HG02938 (cell line): Measurements from ENCODE around the gene WHRN.

Experiments used
- ATAC-seq: cut with Tn5 transposase; IDR thresholded peaks from one replicate; pipeline ENCODE4 v1.9.1; 2021; ENCODE audit warnings: mild to moderate bottlenecking, moderate library complexity; ENCODE audit not compliant: unreplicated experiment

The WHRN gene

GRCh38 chr9:114515528-114515927 is 10.3 kb upstream of the WHRN start:
- no peak for ATAC-seq

GRCh38 chr9:114513959-114514267 is 8.6 kb upstream of the WHRN start:
- no peak for ATAC-seq

DNA sequence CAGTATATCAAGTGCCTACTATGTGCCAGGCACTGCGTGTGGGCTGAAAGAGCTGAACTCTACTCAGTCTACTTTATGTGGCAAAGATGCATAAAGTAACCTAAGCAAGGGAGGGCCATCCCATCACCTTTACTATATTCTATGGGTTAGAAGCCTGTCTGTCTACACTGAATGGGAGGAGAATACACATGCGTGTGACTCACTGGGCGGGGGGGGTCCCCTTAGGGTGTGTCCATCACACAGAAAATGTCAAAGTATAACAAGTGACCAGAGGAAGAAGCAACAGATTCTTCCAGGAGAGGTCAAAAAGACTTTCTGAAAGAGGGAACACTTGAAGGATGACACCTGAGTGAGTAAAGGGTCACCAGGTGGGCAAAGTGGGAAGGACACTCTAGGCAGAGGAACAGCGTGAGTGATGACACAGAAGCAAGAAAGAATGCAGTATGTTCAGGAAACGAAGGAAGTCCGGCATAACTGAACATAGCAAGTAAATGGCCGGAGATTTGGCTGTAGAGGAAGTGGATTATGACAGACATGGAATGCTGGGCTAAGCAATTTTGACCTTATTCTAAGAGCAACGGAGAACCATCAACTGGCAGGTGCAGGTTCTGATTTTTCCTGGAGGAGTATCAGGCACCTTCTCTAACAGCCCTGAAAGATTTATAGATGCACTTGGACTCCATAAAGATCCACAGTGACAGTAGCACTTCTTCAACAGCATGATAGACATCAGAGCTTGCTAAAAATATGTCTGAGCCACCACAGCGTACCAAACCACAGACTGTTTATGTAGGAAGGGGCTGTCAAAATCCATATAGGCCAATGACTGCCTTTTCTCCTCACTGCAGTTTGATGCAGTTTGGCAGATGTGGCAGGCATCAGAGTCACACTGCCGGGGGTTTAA is 8.0 kb upstream of the WHRN start:
- no peak for ATAC-seq

DNA sequence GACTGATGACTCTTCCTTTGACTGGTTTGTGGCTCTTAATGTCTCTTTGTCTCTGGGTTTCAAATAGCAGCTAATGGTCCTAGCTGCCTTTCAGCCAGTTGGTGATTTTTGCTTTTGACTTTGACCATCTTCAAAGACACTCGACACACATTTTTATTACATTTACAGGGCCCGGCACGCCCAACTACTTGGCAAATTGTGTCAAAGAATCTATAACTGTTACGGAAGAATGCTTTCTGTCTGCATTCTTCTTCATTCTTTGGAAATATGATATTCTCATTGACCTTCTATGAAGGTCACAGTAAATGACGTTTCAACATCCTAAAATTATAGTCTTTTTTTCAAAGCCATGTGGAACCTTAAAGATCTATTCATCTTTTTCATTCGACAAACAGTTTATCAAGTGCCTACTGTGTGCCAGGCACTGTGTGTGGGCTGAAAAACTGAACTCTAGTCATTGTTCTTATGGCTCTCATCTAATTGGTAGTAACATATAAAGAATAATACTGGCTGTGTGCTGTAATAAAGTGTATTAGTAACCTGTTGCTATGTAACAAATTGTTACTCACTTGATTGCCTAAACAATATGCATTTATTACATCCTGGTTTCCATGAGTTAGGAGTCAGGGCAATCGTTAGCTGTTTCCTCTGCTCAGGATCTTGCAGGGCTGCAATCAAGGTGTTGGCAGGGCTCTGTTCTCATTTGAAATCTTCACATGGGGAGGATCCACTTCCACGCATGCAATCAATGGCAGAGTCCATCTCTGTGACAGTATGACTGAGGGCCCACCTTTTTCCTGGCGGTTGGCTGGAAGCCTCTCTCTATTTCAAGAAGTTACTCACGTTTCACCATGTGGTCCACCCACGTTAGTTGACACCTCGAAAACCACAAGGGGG is 7.0 kb upstream of the WHRN start:
- ATAC-seq = no peak

GRCh38 chr9:114507726-114508125 is 2.5 kb upstream of the WHRN start:
- ATAC-seq = no peak

GRCh38 chr9:114506082-114506390 is 763 bp upstream of the WHRN start:
- ATAC-seq = no peak

DNA sequence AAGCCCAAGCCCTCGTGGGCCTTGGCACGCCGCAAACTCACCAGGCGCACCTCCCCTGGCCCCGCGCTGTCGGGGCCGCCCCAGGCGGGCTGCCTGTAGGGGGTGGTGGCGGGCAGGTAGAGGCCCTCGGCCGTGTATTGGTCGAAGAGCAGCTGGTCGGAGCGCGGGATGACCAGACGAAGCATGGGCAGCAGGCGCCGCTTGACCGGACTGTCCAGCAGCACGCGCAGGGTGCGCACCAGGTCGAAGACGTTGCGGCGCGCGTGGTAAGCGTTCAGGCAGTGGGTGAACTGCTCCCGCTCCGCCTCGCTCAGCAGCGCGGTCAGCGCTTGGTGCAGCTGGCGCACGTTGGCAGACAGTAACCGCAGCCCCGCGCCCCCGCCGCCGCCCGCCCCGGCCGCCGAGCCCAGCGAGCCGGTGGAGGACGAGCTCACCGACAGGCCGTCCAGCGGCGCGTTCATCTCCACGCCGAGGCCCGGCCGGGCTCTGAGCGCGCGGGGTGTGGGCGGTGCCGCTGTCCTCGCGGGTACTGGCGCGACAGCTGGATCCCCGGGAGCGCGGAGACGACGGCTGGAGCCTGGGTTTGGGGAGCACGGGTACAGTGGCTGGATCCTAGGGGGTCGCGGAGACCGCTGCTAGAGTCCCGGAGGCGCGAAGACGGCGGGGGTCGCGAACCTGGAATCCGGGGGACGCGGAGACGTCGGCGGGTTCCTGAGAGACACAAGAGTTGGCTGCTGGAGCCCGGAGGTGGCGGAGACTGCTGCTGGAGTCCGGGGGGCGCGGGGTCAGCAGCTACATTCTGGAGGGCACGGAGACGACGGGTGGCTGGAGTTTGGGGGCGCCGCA is 709 bp downstream of the WHRN start:
- no peak for ATAC-seq

DNA sequence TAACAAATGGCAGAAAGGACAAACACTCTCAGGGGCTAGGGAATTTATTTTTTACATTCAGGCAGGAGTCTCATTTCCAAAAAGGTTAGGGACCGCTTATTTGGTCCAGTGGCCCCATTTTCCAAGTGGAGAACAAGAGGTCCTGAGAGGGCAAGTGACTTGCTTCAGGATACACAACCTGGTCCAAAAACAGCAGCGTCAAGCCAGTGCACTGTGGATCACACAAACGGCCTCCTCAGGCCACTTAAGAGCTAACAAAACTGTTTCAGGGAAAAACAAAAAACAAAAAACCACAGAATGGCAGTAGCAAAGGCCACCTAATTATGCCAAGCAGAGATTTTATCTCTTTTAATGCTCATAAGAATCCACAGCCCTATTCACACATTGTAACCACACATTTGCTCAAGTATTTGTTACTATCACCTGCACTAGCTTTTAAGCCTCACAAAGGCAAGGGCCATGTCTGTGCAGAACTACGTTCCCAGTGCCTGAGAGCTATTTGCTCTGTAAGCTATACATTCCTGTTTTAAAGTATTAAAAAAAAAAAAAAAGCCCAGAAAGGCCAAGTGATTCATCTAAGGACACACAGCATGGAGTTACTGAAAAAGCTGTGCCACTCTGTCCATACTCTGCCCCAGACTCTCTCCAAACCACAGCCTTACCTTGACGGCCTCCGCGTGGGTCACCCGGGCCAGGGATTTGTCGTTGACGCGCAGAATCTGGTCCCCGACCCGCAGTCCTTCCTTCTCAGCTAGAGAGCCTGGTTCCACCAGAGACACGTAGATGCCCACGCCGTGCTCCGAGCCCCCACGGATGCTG is 1.5 kb downstream of the WHRN start:
- no peak for ATAC-seq

GRCh38 chr9:114503009-114503408 is 2.3 kb downstream of the WHRN start:
- no peak for ATAC-seq

DNA sequence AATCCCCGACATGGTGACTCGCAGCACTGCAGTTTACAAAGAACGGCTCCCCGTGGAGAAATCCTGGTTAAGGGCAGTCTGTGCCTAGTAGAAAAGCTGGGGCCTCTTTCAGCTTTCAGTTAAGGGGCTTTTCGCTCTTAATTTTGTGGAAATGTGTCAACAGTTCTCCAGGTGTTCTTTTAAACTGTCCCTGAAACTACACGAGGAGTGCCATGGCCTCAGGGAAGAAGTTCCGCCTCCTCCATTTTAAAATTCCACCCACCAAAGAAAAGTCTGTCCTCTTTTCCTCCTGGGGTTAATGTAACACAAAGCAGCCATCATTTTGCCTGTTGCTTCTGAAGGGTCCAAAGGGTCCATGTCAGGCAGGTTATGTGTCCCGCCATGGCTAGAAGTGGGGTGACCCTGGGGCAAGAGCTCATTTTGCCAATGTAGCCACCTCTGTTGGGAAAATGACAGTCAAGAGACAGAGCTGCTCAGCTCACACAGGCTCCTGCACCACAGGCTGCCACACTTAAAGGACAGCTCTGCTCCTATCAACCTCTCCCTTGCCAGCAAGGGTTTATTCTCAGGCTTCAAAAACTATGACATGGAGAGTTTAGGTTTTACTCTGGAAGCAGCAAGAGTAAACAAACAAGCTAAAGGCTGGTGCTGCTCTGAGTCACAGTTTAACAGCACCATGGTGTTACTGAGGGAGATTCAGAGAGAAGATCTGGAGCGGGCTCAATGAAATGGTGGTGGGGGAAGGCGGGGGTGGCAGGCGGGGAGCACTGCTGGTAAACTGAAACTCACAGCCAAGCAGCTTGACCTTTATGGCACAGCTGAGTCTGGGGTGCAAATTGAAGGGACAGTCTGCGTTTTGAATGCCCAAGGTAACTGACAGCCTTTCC is 3.2 kb downstream of the WHRN start:
- no peak for ATAC-seq

DNA sequence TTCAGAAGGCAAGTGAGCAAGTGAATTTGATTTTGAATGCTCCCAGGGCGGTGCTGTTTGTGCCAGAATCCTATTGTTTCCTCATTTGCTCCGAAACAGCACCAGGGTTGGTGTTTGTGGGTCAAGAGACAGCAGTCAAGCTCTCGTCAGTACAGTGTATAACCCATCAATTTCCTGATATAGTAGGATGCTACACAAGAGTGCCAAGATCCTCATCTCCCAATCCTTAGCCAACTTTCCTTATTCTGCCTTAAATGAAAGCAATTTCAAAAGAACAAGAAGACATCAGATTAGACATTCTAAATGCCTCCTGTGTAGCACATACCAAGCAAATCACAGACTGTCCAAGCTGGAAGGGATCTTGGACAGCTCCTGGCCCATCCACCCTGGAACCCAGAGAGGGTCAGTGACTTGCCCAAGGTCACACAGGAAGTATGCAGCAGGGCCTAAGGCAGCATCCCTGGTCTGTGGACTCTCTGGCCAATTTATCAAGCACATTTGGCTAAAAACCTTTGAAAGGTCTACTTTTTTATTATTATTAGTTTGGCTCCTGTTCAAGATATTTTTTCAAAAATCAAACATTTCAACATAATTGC is 4.5 kb downstream of the WHRN start:
- no peak for ATAC-seq

GRCh38 chr9:114499941-114500696 is 5.2 kb downstream of the WHRN start:
- no peak for ATAC-seq

- no peak for ATAC-seq
These were observed 5.7 kb downstream of the WHRN start for GRCh38 chr9:114499528-114499927.

- ATAC-seq = no peak
These were observed 7.4 kb downstream of the WHRN start for GRCh38 chr9:114497727-114498382.

GRCh38 chr9:114497236-114497635 is 8.0 kb downstream of the WHRN start:
- no peak for ATAC-seq

DNA sequence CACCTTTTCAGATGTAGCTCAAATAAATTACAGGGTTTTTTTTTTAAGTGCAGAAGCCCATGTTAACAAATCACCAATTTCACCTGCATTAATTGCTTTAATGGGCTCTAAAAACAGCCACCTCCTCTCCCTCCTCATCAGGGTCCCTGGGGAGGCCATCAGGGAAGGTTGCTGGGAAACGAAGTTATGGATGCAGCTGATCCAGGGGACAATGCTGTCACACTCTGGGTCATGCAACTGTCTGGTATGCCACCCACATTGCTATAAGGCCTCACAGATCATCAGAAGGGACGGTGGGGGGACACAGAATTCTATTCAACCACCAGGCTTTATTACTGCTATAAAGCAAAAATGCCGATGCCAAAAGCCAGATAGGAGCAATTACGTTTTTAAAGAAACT is 9.3 kb downstream of the WHRN start:
- ATAC-seq = no peak

GRCh38 chr9:114494776-114495569 is 10.3 kb downstream of the WHRN start:
- no peak for ATAC-seq
